VCaP (cell line): Measurements from ENCODE around the gene THRB.
"Not testable (repeated sequence)": the region's sequence is repeated elsewhere in the genome, so short reads cannot be mapped to it uniquely, and the experiment has no call there.

Experiments
- H3K27ac ChIP-seq: fragments of 450-650 bp; 2 replicates; pipeline ENCODE4 v1.5.1; 2017
- CTCF ChIP-seq: fragments of 450-650 bp; conservative IDR thresholded peaks from 2 replicates; pipeline ENCODE4 v1.5.1; 2017; ENCODE audit warnings: mild to moderate bottlenecking, moderate library complexity

The THRB gene

GRCh38 chr3:24400450-24400849 lies 94.2 kb downstream of the THRB start:
- TF ChIP-seq CTCF, result no peak
- peak overlapping the region; percentile 76 for H3K27ac ChIP-seq

GRCh38 chr3:24400015-24400414 lies 94.6 kb downstream of the THRB start:
- TF ChIP-seq CTCF, result no peak
- H3K27ac ChIP-seq, result peak overlapping the region; percentile 76

GRCh38 chr3:24399614-24400013 lies 95.0 kb downstream of the THRB start:
- H3K27ac ChIP-seq, result peak overlapping the region; percentile 76
- no peak for TF ChIP-seq CTCF

GRCh38 chr3:24398712-24399111 lies 95.9 kb downstream of the THRB start:
- H3K27ac ChIP-seq, result not testable (repeated sequence)

DNA sequence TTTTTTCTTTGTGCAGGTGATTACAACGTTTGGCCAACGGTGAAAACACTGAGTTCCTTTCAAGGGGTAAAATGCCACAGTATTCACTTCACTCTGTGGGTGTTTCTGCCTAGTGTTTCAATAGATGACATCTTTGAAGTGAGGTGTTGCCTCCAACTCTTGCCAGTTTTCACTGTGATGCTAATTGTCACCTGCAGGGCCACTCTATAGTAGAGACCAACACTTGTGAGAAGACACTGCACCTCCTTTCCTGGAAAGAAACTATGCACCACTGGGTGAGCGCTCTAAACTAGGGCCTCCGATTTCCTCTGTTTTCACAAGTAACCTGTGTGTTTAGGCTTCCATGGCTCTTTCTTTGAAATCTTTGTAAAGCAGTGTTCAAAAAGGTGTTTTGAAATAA lies 98.3 kb downstream of the THRB start:
- H3K27ac ChIP-seq, result no peak overlapping the region
- no peak for TF ChIP-seq CTCF

DNA sequence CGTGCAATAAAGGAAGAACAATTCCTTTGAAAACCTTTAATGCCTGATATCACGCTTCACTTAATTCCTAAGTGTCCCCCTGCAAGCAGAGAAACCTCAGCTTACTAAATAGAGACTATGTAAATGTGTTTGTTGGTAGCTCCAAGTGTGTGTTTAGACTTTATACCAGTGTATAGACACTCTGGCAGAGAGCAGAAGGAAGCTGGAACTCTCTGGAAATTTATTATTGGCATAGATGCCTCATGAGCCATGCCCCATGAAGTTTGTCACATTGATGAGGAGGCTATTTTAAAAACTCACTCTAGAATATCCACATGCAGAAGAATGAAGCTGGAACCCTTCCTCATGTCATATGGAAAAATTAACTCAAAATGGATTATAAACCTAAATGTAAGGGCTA lies 99.9 kb downstream of the THRB start:
- no peak for TF ChIP-seq CTCF

DNA sequence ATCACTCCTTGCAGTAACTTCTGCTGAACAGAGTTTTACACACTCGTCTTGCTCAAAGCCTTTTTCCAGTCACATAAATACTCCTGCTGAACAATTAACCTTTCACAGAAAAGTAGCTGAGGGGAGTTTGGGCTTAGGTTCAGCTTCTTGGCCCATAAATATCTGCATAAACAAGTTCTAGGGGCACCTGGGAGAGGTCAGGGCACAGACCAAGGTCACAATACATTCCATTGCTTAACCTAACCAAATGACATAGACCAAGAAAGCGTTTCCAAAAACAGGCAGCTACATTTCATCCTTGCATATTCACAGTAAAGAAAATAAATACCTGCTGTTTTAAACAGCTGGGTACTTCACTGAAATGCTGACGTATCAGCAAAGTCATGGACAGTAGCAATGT lies 101.3 kb downstream of the THRB start:
- H3K27ac ChIP-seq, result no peak overlapping the region
- no peak for TF ChIP-seq CTCF

More for the DNA sequence above, 99.9 kb downstream of the THRB start:
- H3K27ac ChIP-seq, result no peak overlapping the region

DNA sequence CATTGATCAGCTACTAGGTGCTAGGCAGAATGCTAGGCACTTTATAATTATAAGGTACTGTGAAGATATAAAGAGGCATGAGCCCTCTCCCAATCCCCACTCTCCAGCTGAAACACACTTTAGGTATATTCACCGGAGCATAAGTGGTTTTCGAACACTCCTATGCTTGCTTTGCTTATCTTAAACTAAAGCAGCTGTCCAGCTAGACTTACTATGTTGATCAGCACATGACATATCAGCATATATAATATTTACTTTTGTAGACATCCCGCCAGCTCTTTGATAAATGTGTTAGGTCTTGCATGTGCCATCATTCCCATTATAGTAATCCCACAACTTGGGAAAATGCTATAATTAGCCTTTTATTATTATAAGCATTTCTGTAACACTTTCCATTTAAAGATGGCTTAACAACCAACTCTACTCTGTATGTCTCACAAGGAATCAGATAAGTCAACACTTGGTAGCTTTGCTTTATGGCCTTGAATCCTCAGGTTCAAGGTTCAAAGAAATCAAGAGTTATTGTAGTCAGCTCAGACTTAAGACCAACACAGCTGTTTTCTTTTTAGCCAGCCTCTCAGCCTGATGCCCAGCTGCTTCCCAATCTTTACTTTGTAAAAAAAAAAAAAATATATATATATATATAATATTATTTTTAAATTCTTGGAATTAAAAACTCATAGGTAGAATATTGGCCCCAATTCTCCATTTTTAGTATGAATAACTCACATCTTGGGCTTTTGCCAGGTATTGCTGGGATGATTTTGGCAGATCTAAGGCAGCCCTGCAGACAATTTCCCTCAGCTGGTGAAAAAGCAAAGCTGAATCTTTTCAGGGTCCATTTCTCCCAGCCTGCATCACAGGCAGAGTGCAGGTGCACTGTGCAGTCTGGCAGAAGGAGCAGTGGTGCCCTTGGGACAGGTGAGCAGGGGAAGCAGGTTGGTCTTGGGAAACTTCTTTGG lies 104.2 kb downstream of the THRB start:
- peak overlapping the region; percentile 74 for H3K27ac ChIP-seq
- no peak for TF ChIP-seq CTCF
